Fibroblast of skin of left quadriceps (primary cell): ENCODE results near the gene BAIAP3.

ENCODE experiments used
- DNase-seq, 2 experiments: peaks; one replicate each; pipeline ENCODE4 v3.0.0-alpha.2; 2013; ENCODE audit warnings: low read depth in 2 of 2

The BAIAP3 gene

GRCh38 chr16:1332618-1333148, 762 bp upstream of the BAIAP3 start:
- no peak for DNase-seq

- no peak for DNase-seq
Observed at GRCh38 chr16:1333854-1334700, 632 bp downstream of the BAIAP3 start.

- no peak for DNase-seq
Observed at GRCh38 chr16:1334739-1335138, 1.3 kb downstream of the BAIAP3 start.

GRCh38 chr16:1335211-1335971, 1.9 kb downstream of the BAIAP3 start:
- no peak for DNase-seq

GRCh38 chr16:1335996-1336395, 2.6 kb downstream of the BAIAP3 start:
- no peak for DNase-seq

GRCh38 chr16:1336619-1337018, 3.2 kb downstream of the BAIAP3 start:
- no peak for DNase-seq

GRCh38 chr16:1337486-1337885, 4.0 kb downstream of the BAIAP3 start:
- DNase-seq = no peak

GRCh38 chr16:1338119-1338730, 4.8 kb downstream of the BAIAP3 start:
- no peak for DNase-seq

GRCh38 chr16:1338855-1339675, 5.6 kb downstream of the BAIAP3 start:
- no peak for DNase-seq

- DNase-seq = no peak
Observed at GRCh38 chr16:1340730-1341494, 7.5 kb downstream of the BAIAP3 start.

- DNase-seq = no peak
Observed at GRCh38 chr16:1341495-1342420, 8.3 kb downstream of the BAIAP3 start.

GRCh38 chr16:1342526-1343427, 9.3 kb downstream of the BAIAP3 start:
- DNase-seq = peak; percentile 21 to 22

- no peak for DNase-seq
Observed at GRCh38 chr16:1343428-1344242, 10.2 kb downstream of the BAIAP3 start.

GRCh38 chr16:1344499-1344898, 11.1 kb downstream of the BAIAP3 start:
- DNase-seq = no peak

- DNase-seq = no peak
Observed at GRCh38 chr16:1345087-1345486, 11.6 kb downstream of the BAIAP3 start.

GRCh38 chr16:1345651-1346421, 12.4 kb downstream of the BAIAP3 start:
- no peak for DNase-seq
